NOMO-1 treated with dmso at 0.1 percent for 144 hours (cell line): ENCODE measurements around the gene ABI3.
A peak's percentile ranks its signal among the peaks of the same experiment; 100 is the strongest.
"Not testable (repeated sequence)": the region's sequence is repeated elsewhere in the genome, so short reads cannot be mapped to it uniquely, and the experiment has no call there.

Experiments
- DNase-seq: peaks from one replicate; lab custom pipeline; 2025; ENCODE audit not compliant: unreplicated experiment; lab: John Stamatoyannopoulos, UW

ABI3 gene

GRCh38 chr17:49210158-49211029 is at the start of gene ABI3, which contains the start of gene GNGT2:
Gene ABI3 (plus strand): TSS chr17:49210707. CDS start chr17:49210725, 18 bp downstream.
Gene GNGT2 (minus strand): TSS chr17:49210574. CDS start chr17:49207422, 3,152 bp downstream.
- peak; percentile 41 for DNase-seq

GRCh38 chr17:49162866-49163265 is 47.6 kb upstream of the ABI3 start:
- no peak for DNase-seq

- DNase-seq, result no peak
These were observed 45.4 kb upstream of the ABI3 start for GRCh38 chr17:49165143-49165542.

GRCh38 chr17:49168706-49169105 is 41.8 kb upstream of the ABI3 start:
- no peak for DNase-seq

- DNase-seq, result no peak
These were observed 40.3 kb upstream of the ABI3 start for GRCh38 chr17:49170216-49170615.

- not testable (repeated sequence) for DNase-seq
These were observed 39.8 kb upstream of the ABI3 start for GRCh38 chr17:49170711-49171110.

GRCh38 chr17:49175978-49176377 is 34.5 kb upstream of the ABI3 start:
- not testable (repeated sequence) for DNase-seq

- peak; percentile 37 for DNase-seq
These were observed 30.2 kb upstream of the ABI3 start for GRCh38 chr17:49180303-49180702.

GRCh38 chr17:49180998-49181635 is 29.4 kb upstream of the ABI3 start:
- DNase-seq, result no peak

- no peak for DNase-seq
These were observed 27.2 kb upstream of the ABI3 start for GRCh38 chr17:49183341-49183740.

- DNase-seq, result no peak
These were observed 26.7 kb upstream of the ABI3 start for GRCh38 chr17:49183801-49184200.

- not testable (repeated sequence) for DNase-seq
These were observed 26.0 kb upstream of the ABI3 start for GRCh38 chr17:49184522-49184921.

- not testable (repeated sequence) for DNase-seq
These were observed 25.1 kb upstream of the ABI3 start for GRCh38 chr17:49185381-49185780.

GRCh38 chr17:49187301-49187700 is 23.2 kb upstream of the ABI3 start:
- DNase-seq, result no peak

- DNase-seq, result no peak
These were observed 19.6 kb upstream of the ABI3 start for GRCh38 chr17:49190932-49191331.

GRCh38 chr17:49191409-49191916 is 19.0 kb upstream of the ABI3 start:
- DNase-seq, result no peak

GRCh38 chr17:49191917-49192741 is 18.4 kb upstream of the ABI3 start:
- peak; percentile 94 for DNase-seq

GRCh38 chr17:49193513-49194296 is 16.8 kb upstream of the ABI3 start:
- peak; percentile 13 for DNase-seq

GRCh38 chr17:49194297-49194607 is 16.3 kb upstream of the ABI3 start:
- no peak for DNase-seq

GRCh38 chr17:49195751-49196150 is 14.8 kb upstream of the ABI3 start:
- DNase-seq, result no peak
